HG03039 (cell line): ENCODE data around the gene TPK1.
"Not testable (repeated sequence)": the region's sequence is repeated elsewhere in the genome, so short reads cannot be mapped to it uniquely, and the experiment has no call there.

Experiments
- ATAC-seq: cut with Tn5 transposase; IDR thresholded peaks from one replicate; pipeline ENCODE4 v1.9.1; 2021; ENCODE audit warnings: mild to moderate bottlenecking, moderate library complexity; ENCODE audit not compliant: unreplicated experiment

The TPK1 gene

GRCh38 chr7:144418931-144419330 is 416.9 kb downstream of the TPK1 start:
- ATAC-seq: not testable (repeated sequence)

- ATAC-seq: no peak
These were observed 419.5 kb downstream of the TPK1 start for GRCh38 chr7:144416341-144416740.

- no peak for ATAC-seq
These were observed 420.0 kb downstream of the TPK1 start for GRCh38 chr7:144415858-144416257.

- no peak for ATAC-seq
These were observed 421.0 kb downstream of the TPK1 start for GRCh38 chr7:144414815-144415214.

GRCh38 chr7:144410441-144410840 is 425.4 kb downstream of the TPK1 start:
- no peak for ATAC-seq

- no peak for ATAC-seq
These were observed 427.7 kb downstream of the TPK1 start for GRCh38 chr7:144408121-144408520.

- no peak for ATAC-seq
These were observed 428.5 kb downstream of the TPK1 start for GRCh38 chr7:144407266-144407931.

- ATAC-seq: no peak
These were observed 430.9 kb downstream of the TPK1 start for GRCh38 chr7:144404946-144405345.

- ATAC-seq: no peak
These were observed 432.2 kb downstream of the TPK1 start, which contains the start of gene NOBOX for GRCh38 chr7:144403649-144404061. Gene NOBOX (minus strand): TSS chr7:144403693.

- no peak for ATAC-seq
These were observed 432.8 kb downstream of the TPK1 start for GRCh38 chr7:144403102-144403501.
